ENCODE measurements around the gene COX6A1. TPM values are rescaled to one million over a fixed set of nuclear protein-coding genes. Genes with fewer than 3 reads are reported as not detected.
A peak's percentile ranks its signal among the peaks of the same experiment; 100 is the strongest.

The COX6A1 gene
- total and polyA plus RNA-seq, 7 donors = 34.4 to 211 (median 52.6) TPM

DNA sequence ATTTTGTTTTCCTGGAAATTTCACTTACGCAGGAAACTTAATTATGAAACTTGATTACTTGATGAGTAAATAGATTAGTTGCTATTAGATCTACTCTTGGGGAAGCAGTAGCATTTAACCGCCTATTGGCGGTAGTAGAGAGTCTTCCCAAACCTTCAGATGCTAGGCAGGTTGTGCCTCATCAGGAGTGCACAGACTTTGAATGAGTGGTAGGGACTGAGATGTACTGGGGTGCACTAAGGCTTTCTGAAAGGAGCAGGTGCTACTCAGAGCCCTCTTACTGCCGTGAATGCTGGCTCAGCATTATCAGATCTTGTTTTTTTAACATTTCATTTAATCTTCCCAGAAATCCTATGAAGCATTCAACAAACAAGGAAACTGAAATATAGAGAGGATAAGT lies 16.1 kb downstream of the COX6A1 start:
- Histone ChIP-seq H3K36me3 (ENCODE audit: insufficient read depth in 1 of 2, low read depth in 1 of 2) (peaks cover 7 to 87% of the 10 kb centered on the region in 2 donors), H3K9me3 (no peaks in the 10 kb centered on the region), H3K27me3 (ENCODE audit: insufficient read depth in 3 of 3, low read length in 2 of 3) (no peaks in the 10 kb centered on the region), H3K4me1 (no peaks in the 10 kb centered on the region), H3K27ac (no peak overlapping the region), H3K4me3 (no peak overlapping the region)
- ATAC-seq (peak in 2 of 4 donors; percentile 64 to 68), DNase-seq (no peak)
- TF ChIP-seq, protein P1, sequence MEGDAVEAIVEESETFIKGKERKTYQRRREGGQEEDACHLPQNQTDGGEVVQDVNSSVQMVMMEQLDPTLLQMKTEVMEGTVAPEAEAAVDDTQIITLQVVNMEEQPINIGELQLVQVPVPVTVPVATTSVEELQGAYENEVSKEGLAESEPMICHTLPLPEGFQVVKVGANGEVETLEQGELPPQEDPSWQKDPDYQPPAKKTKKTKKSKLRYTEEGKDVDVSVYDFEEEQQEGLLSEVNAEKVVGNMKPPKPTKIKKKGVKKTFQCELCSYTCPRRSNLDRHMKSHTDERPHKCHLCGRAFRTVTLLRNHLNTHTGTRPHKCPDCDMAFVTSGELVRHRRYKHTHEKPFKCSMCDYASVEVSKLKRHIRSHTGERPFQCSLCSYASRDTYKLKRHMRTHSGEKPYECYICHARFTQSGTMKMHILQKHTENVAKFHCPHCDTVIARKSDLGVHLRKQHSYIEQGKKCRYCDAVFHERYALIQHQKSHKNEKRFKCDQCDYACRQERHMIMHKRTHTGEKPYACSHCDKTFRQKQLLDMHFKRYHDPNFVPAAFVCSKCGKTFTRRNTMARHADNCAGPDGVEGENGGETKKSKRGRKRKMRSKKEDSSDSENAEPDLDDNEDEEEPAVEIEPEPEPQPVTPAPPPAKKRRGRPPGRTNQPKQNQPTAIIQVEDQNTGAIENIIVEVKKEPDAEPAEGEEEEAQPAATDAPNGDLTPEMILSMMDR (IDR thresholded peaks at IDR 0.05) = peak; percentile 53
- 73 to 80% (median 79%) methylated on average over 4 of the region's 4 CpGs for WGBS, 3 donors
- intact Hi-C loops (cut with DNase I) = no loop called here

DNA sequence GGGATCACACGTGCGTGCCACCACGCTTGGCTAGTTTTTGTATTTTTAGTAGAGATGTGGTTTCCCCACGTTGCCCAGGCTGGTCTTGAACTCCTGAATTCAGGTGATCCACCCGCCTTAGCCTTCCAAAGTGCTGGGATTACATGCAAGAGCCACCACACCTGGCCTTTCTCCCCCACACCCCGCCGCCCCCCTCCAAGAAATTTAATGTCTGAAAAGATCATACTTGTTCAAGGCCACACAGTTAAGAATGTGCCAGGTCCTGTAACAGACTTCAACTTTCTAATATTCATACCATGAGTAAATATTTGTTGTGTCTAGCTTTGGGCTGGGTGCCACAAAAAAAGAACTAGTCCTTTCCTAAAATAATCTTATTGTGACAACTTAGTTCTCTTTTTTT lies 17.4 kb downstream of the COX6A1 start:
- Histone ChIP-seq H3K27ac (no peak overlapping the region), H3K27me3 (ENCODE audit: insufficient read depth in 3 of 3, low read length in 2 of 3) (no peaks in the 10 kb centered on the region), H3K36me3 (ENCODE audit: insufficient read depth in 1 of 2, low read depth in 1 of 2) (peaks cover 11 to 87% of the 10 kb centered on the region in 2 donors), H3K9me3 (no peaks in the 10 kb centered on the region), H3K4me3 (no peak overlapping the region), H3K4me1 (no peaks in the 10 kb centered on the region)
- TF ChIP-seq, protein P1 (IDR thresholded peaks at IDR 0.05) = no peak
- intact Hi-C loops (cut with DNase I) = no loop called here
- ATAC-seq (no peak), DNase-seq (no peak)
- WGBS, 3 donors = 89 to 92% (median 91%) methylated on average over 7 of the region's 7 CpGs

DNA sequence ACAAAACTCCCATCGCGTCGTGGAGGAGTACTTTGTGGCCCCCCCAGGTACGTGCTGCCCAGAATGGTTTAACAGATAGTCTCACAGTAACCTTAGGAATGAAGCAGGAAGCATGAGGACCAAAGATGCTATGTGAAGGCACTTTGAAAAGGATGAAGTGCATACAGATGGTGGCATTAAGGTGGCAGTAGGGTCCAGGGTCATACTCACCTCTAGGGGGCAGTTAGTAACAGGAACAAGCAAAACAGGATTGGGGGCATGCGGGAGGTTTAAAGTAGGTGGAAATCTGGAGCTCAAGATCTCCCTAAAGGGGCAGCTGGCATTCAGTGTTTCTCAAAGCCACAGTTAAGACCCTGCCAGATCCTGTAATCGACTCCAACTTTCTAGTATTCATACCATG lies 19.2 kb downstream of the COX6A1 start:
- intact Hi-C loops (cut with DNase I) = no loop called here
- DNase-seq = no peak
- peaks cover 11 to 96% of the 10 kb centered on the region in 2 donors for H3K36me3 ChIP-seq (ENCODE audit: insufficient read depth in 1 of 2, low read depth in 1 of 2)

DNA sequence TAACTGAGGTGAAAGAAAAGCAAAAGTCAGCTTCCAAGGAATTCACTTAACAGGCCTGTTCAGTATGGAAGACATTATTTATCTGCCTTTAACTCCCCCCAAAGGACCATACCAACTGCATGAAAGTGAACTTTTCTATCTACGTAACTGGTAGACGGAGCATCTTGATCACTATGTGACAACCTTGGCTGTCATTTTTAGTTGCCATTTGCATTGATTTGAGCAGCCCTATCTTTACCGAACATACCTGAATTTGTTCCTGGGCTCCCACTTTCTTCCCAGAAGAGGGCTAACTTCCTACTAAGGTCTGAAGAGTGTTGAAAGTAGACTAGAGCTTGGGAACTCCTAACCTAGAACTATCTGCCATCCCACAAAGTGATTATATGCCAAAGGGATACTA lies 22.2 kb downstream of the COX6A1 start:
- intact Hi-C loops (cut with DNase I) = no loop called here
- H3K36me3 ChIP-seq (ENCODE audit: insufficient read depth in 1 of 2, low read depth in 1 of 2) = peaks cover 27 to 98% of the 10 kb centered on the region in 2 donors
- H3K4me3 ChIP-seq = no peak overlapping the region
- DNase-seq (no peak), ATAC-seq (no peak)
- H3K9me3 ChIP-seq = no peaks in the 10 kb centered on the region
- TF ChIP-seq, protein P1 (IDR thresholded peaks at IDR 0.05) = no peak
- H3K4me1 ChIP-seq = no peaks in the 10 kb centered on the region
- no peaks in the 10 kb centered on the region for H3K27me3 ChIP-seq (ENCODE audit: insufficient read depth in 3 of 3, low read length in 2 of 3)
- H3K27ac ChIP-seq = no peak overlapping the region
- WGBS, 3 donors = 90 to 97% (median 94%) methylated on average over 3 of the region's 3 CpGs

More for the DNA sequence above, 19.2 kb downstream of the COX6A1 start:
- Histone ChIP-seq H3K27ac (no peak overlapping the region), H3K4me1 (no peaks in the 10 kb centered on the region), H3K4me3 (no peak overlapping the region), H3K9me3 (no peaks in the 10 kb centered on the region), H3K27me3 (ENCODE audit: insufficient read depth in 3 of 3, low read length in 2 of 3) (no peaks in the 10 kb centered on the region)
- 74 to 78% (median 77%) methylated on average over 6 of the region's 6 CpGs for WGBS, 3 donors
- ATAC-seq = no peak
- TF ChIP-seq, protein P1 (IDR thresholded peaks at IDR 0.05) = peak; percentile 8

DNA sequence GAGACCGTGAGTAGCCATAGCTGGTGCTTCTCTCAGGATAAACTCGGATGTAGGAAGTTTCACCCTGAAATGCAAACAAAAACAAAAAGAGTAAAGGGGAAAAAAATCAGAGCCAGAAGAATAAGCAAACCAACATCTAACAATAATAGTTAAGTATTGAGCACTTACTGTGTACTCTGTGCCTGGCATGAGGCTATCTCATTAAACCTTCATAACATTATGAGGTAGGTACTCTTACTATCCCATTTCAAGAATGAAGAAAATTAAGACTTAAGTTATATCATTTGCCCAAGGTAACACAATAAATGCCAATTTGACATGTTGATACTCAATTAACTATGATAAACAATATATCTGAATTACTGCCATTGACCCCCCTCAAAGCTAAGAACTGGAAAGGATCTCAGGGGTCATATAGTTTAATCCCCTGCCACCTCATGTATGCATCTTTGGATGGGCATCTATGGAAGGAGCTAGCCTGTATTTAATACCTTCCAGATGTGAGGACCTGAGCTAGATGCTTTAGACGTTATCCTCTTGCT lies 24.3 kb downstream of the COX6A1 start:
- TF ChIP-seq, protein P1 (IDR thresholded peaks at IDR 0.05) = no peak
- ATAC-seq (no peak), DNase-seq (no peak)
- intact Hi-C loops (cut with DNase I) = no loop called here
- no peak overlapping the region for H3K27ac ChIP-seq
- H3K36me3 ChIP-seq (ENCODE audit: insufficient read depth in 1 of 2, low read depth in 1 of 2) = peaks cover 31 to 99% of the 10 kb centered on the region in 2 donors
- no peak overlapping the region for H3K4me3 ChIP-seq
- no peaks in the 10 kb centered on the region for H3K9me3 ChIP-seq
- H3K27me3 ChIP-seq (ENCODE audit: insufficient read depth in 3 of 3, low read length in 2 of 3) = no peaks in the 10 kb centered on the region
- peaks cover 9% of the 10 kb centered on the region for H3K4me1 ChIP-seq
- WGBS, 3 donors = 71 to 83% (median 75%) methylated on average over 3 of the region's 3 CpGs
